ENCODE data around the gene ETV2.
A peak's percentile ranks its signal among the peaks of the same experiment; 100 is the strongest.

Gene ETV2

GRCh38 chr19:35628264-35628564 lies 13.3 kb upstream of the ETV2 start:
- peaks cover 5% of the 10 kb centered on the region for H3K4me1 ChIP-seq (ENCODE audit: low read length)
- TF ChIP-seq EZH2phosphoT487 (IDR thresholded peaks at IDR 0.05; ENCODE audit: low read depth) (no peak), CTCF (IDR thresholded peaks at IDR 0.05; ENCODE audit: low read depth, low read length) (no peak)
- peaks cover 9% of the 10 kb centered on the region for H3K79me2 ChIP-seq (ENCODE audit: low read length)
- H3K36me3 ChIP-seq (replicated peaks; ENCODE audit: low read depth, low read length): peaks cover 23% of the 10 kb centered on the region
- H3K27me3 ChIP-seq (ENCODE audit: low read depth, low read length): no peaks in the 10 kb centered on the region
- H3K9ac ChIP-seq (ENCODE audit: low read length): peak overlapping the region; percentile 63
- H3K9me3 ChIP-seq (ENCODE audit: insufficient read depth, low read length): no peaks in the 10 kb centered on the region
- H3K4me2 ChIP-seq (ENCODE audit: low read length): peak overlapping the region; percentile 73
- H4K20me1 ChIP-seq (ENCODE audit: insufficient read depth, low read length): no peaks in the 10 kb centered on the region
- peak overlapping the region; percentile 88 for H3K4me3 ChIP-seq (ENCODE audit: low read length)
- H2AFZ ChIP-seq (ENCODE audit: low read depth, low read length): peak overlapping the region; percentile 49
- H3K27ac ChIP-seq (ENCODE audit: low read length): peak overlapping the region; percentile 38

- peak within 1 kb of the TSS; percentile 38 for H3K27ac ChIP-seq (ENCODE audit: low read length)
- no peaks in the 10 kb centered on the region for H3K27me3 ChIP-seq (ENCODE audit: low read depth, low read length)
- no peaks in the 10 kb centered on the region for H4K20me1 ChIP-seq (ENCODE audit: insufficient read depth, low read length)
- peak within 1 kb of the TSS; percentile 84 for H3K9ac ChIP-seq (ENCODE audit: low read length)
- H3K36me3 ChIP-seq (replicated peaks; ENCODE audit: low read depth, low read length): peaks cover 25% of the 10 kb centered on the region
- H3K4me3 ChIP-seq (ENCODE audit: low read length): peak within 1 kb of the TSS; percentile 88
- H3K4me1 ChIP-seq (ENCODE audit: low read length): peaks cover 5% of the 10 kb centered on the region
- TF ChIP-seq EZH2phosphoT487 (IDR thresholded peaks at IDR 0.05; ENCODE audit: low read depth): no peak
- no peak for TF ChIP-seq CTCF (IDR thresholded peaks at IDR 0.05; ENCODE audit: low read depth, low read length)
- H2AFZ ChIP-seq (ENCODE audit: low read depth, low read length): peak within 1 kb of the TSS; percentile 49
- no peaks in the 10 kb centered on the region for H3K9me3 ChIP-seq (ENCODE audit: insufficient read depth, low read length)
- H3K4me2 ChIP-seq (ENCODE audit: low read length): peak within 1 kb of the TSS; percentile 96
- peaks cover 9% of the 10 kb centered on the region for H3K79me2 ChIP-seq (ENCODE audit: low read length)
Measured at GRCh38 chr19:35628565-35629331, 12.8 kb upstream of the ETV2 start, which contains the start of gene RBM42. TSS of gene RBM42 (plus strand) at chr19:35629036. CDS start at chr19:35629154, 118 bp downstream.

- Histone ChIP-seq H3K4me3 (ENCODE audit: low read length) (peak overlapping the region; percentile 88), H3K4me2 (ENCODE audit: low read length) (peak overlapping the region; percentile 96), H3K27ac (ENCODE audit: low read length) (peak overlapping the region; percentile 38), H2AFZ (ENCODE audit: low read depth, low read length) (peak overlapping the region; percentile 33; the same call in 1 of the 2 replicates), H3K79me2 (ENCODE audit: low read length) (peaks cover 9% of the 10 kb centered on the region), H3K36me3 (replicated peaks; ENCODE audit: low read depth, low read length) (peaks cover 30% of the 10 kb centered on the region), H3K9me3 (ENCODE audit: insufficient read depth, low read length) (no peaks in the 10 kb centered on the region), H3K9ac (ENCODE audit: low read length) (peak overlapping the region; percentile 84), H3K4me1 (ENCODE audit: low read length) (peaks cover 5% of the 10 kb centered on the region), H4K20me1 (ENCODE audit: insufficient read depth, low read length) (no peaks in the 10 kb centered on the region), H3K27me3 (ENCODE audit: low read depth, low read length) (no peaks in the 10 kb centered on the region)
- TF ChIP-seq EZH2phosphoT487 (IDR thresholded peaks at IDR 0.05; ENCODE audit: low read depth): no peak
- no peak for TF ChIP-seq CTCF (IDR thresholded peaks at IDR 0.05; ENCODE audit: low read depth, low read length)
Measured at GRCh38 chr19:35629332-35629633, 12.3 kb upstream of the ETV2 start.

- TF ChIP-seq CTCF (IDR thresholded peaks at IDR 0.05; ENCODE audit: low read depth, low read length): no peak
- no peak for TF ChIP-seq EZH2phosphoT487 (IDR thresholded peaks at IDR 0.05; ENCODE audit: low read depth)
- Histone ChIP-seq H3K9me3 (ENCODE audit: insufficient read depth, low read length) (no peaks in the 10 kb centered on the region), H3K4me1 (ENCODE audit: low read length) (peaks cover 5% of the 10 kb centered on the region), H3K4me2 (ENCODE audit: low read length) (no peak overlapping the region), H3K27me3 (ENCODE audit: low read depth, low read length) (no peaks in the 10 kb centered on the region), H3K79me2 (ENCODE audit: low read length) (peaks cover 8% of the 10 kb centered on the region), H4K20me1 (ENCODE audit: insufficient read depth, low read length) (no peaks in the 10 kb centered on the region), H2AFZ (ENCODE audit: low read depth, low read length) (no peak overlapping the region), H3K9ac (ENCODE audit: low read length) (no peak overlapping the region), H3K4me3 (ENCODE audit: low read length) (no peak overlapping the region), H3K27ac (ENCODE audit: low read length) (no peak overlapping the region), H3K36me3 (replicated peaks; ENCODE audit: low read depth, low read length) (peaks cover 57% of the 10 kb centered on the region)
Measured at GRCh38 chr19:35633727-35634440, 7.7 kb upstream of the ETV2 start.
